Measurements from ENCODE around the gene RTP4. TPM values are rescaled to one million over a fixed set of nuclear protein-coding genes. Genes with fewer than 3 reads are reported as not detected.
A peak's percentile ranks its signal among the peaks of the same experiment; 100 is the strongest.
"Not testable (repeated sequence)": the region's sequence is repeated elsewhere in the genome, so short reads cannot be mapped to it uniquely, and the experiment has no call there.

Gene RTP4
- total and polyA plus RNA-seq, 4 donors: 1.1 to 3.5 (median 2.2) TPM

DNA sequence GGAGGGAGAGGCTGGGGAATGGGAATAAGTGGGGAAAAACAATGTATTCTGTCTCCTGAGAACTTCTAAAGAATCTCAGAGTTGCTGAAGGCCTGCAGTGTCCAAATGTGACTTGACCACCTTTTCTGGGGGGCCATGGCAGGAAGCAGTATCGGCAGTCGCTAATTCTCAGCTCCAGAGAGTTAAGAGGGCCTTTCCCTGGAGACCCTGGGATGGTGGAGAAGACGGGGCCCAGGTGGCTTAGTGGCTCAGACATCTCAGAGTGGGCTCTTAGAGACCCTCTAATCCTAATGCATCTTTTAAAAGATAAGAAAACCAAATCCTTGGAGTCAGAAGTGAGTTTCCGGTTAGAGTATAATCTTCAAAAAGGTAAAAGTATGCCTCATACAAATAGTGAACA, 15.1 kb downstream of the RTP4 start:
- Histone ChIP-seq H3K4me1 (ENCODE audit: control insufficient read depth in 1 of 2, insufficient read depth in 2 of 2, low read length in 2 of 2) (no peaks in the 10 kb centered on the region), H3K36me3 (ENCODE audit: control insufficient read depth in 1 of 2, insufficient read depth in 2 of 2, low read length in 1 of 2) (no peaks in the 10 kb centered on the region), H3K27me3 (ENCODE audit: control insufficient read depth in 1 of 2, insufficient read depth in 2 of 2, low read length in 1 of 2) (no peaks in the 10 kb centered on the region), H3K4me3 (ENCODE audit: low read length in 2 of 2) (no peak overlapping the region), H3K9me3 (ENCODE audit: control insufficient read depth, low read length) (no peaks in the 10 kb centered on the region), H3K27ac (ENCODE audit: low read depth in 1 of 2, low read length in 2 of 2) (no peak overlapping the region)
- intact Hi-C loops (cut with DNase I): no loop called here
- ATAC-seq (ENCODE audit: low FRiP score): no peak
- WGBS, 2 donors: 85 to 87% methylated on average over 4 of the region's 4 CpGs
- DNase-seq: no peak

DNA sequence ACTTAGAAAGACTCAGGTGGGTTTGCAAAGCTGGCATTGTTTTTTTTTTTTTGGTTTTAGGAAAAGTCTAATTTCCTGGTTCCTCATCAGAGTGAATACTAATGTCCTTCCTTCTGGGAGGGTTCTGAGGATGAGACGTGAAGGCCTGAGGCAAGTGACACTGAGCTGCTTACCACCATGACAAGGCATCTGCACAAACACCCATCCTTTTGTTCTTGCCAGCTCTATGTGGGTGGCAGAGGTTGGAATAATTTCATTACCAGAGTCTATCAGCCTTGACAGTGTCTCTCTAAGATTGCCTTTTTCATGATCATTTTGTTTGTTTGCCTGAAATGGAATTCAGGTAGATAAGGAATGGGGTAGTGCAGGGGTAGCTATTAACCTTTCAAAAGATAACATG, 17.1 kb downstream of the RTP4 start:
- no peak for DNase-seq
- Histone ChIP-seq H3K9me3 (ENCODE audit: control insufficient read depth, low read length) (no peaks in the 10 kb centered on the region), H3K27me3 (ENCODE audit: control insufficient read depth in 1 of 2, insufficient read depth in 2 of 2, low read length in 1 of 2) (no peaks in the 10 kb centered on the region), H3K36me3 (ENCODE audit: control insufficient read depth in 1 of 2, insufficient read depth in 2 of 2, low read length in 1 of 2) (no peaks in the 10 kb centered on the region), H3K27ac (ENCODE audit: low read depth in 1 of 2, low read length in 2 of 2) (no peak overlapping the region), H3K4me1 (ENCODE audit: control insufficient read depth in 1 of 2, insufficient read depth in 2 of 2, low read length in 2 of 2) (no peaks in the 10 kb centered on the region), H3K4me3 (ENCODE audit: low read length in 2 of 2) (no peak overlapping the region)
- intact Hi-C loops (cut with DNase I): no loop called here
- 79 to 88% methylated on average over 1 of the region's 1 CpG for WGBS, 2 donors
- no peak for ATAC-seq (ENCODE audit: low FRiP score)

DNA sequence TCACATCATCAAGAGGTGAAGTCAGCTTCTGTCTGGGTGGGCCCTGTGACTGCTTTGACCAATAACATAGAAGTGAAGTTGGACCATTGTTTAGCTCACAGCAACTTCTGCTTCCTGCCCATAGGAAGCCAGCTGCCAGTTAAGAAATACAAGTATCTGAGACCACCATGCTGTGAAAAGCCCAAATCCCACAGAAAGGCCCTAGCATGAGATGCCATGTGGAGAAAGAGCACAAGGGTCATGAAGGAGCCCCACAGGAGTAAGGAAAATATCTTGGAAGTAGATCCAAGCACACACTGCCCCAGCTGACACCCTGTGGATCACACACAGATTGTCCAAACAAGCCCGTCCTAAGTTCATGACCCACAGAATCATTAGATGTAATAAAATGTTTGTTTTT, 28.5 kb downstream of the RTP4 start:
- DNase-seq (no peak), ATAC-seq (ENCODE audit: low FRiP score) (no peak)
- 85 to 96% methylated on average over 1 of the region's 1 CpG for WGBS, 2 donors
- no peaks in the 10 kb centered on the region for H3K9me3 ChIP-seq (ENCODE audit: control insufficient read depth, low read length)
- intact Hi-C loops (cut with DNase I): no loop called here
- H3K36me3 ChIP-seq (ENCODE audit: control insufficient read depth in 1 of 2, insufficient read depth in 2 of 2, low read length in 1 of 2): no peaks in the 10 kb centered on the region
- H3K4me1 ChIP-seq (ENCODE audit: control insufficient read depth in 1 of 2, insufficient read depth in 2 of 2, low read length in 2 of 2): no peaks in the 10 kb centered on the region
- H3K27me3 ChIP-seq (ENCODE audit: control insufficient read depth in 1 of 2, insufficient read depth in 2 of 2, low read length in 1 of 2): no peaks in the 10 kb centered on the region
- H3K27ac ChIP-seq (ENCODE audit: low read depth in 1 of 2, low read length in 2 of 2): no peak overlapping the region
- no peak overlapping the region for H3K4me3 ChIP-seq (ENCODE audit: low read length in 2 of 2)

DNA sequence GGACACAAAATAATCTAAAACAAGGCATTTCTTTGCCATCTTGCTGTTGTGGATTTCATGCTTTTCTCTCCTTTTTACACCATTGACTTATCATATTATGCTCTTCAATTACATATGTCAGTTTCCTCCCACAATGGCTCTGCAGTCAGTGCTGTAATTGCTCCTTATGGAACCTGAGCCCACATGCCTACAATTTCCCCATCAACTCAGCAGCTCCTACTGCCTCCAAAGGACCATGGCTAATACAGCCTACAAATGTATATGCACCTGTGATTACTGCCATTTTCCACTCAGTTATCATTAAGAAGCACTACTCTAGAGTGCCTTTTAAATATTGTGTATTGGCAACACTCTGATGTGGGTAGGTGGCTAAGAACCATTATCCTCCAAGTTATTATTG, 30.8 kb downstream of the RTP4 start:
- intact Hi-C loops (cut with DNase I): no loop called here
- no peak for ATAC-seq (ENCODE audit: low FRiP score)
- DNase-seq: no peak
- H3K27me3 ChIP-seq (ENCODE audit: control insufficient read depth in 1 of 2, insufficient read depth in 2 of 2, low read length in 1 of 2): no peaks in the 10 kb centered on the region
- H3K27ac ChIP-seq (ENCODE audit: low read depth in 1 of 2, low read length in 2 of 2): no peak overlapping the region
- no peak overlapping the region for H3K4me3 ChIP-seq (ENCODE audit: low read length in 2 of 2)
- no peaks in the 10 kb centered on the region for H3K4me1 ChIP-seq (ENCODE audit: control insufficient read depth in 1 of 2, insufficient read depth in 2 of 2, low read length in 2 of 2)
- no peaks in the 10 kb centered on the region for H3K9me3 ChIP-seq (ENCODE audit: control insufficient read depth, low read length)
- H3K36me3 ChIP-seq (ENCODE audit: control insufficient read depth in 1 of 2, insufficient read depth in 2 of 2, low read length in 1 of 2): no peaks in the 10 kb centered on the region

DNA sequence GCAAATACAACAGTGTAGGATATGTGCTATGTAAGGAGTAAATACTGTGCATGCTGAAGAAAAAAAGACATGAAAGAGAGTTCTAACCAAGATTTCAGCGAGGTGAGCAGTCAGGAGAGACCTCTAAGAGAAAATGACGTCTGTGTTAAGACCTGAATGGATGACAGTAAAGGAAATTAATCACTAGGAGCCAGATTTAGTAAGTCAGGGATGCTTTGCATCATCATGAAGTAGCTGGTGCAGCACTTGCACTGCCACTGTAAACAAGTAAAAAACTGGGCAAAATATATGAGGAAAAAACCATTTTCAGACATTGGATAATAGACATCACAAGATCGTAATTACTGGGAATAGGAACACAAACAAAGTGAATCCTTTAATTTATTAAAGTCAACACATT, 32.6 kb downstream of the RTP4 start:
- ATAC-seq (ENCODE audit: low FRiP score): no peak
- Histone ChIP-seq H3K27me3 (ENCODE audit: control insufficient read depth in 1 of 2, insufficient read depth in 2 of 2, low read length in 1 of 2) (no peaks in the 10 kb centered on the region), H3K9me3 (ENCODE audit: control insufficient read depth, low read length) (no peaks in the 10 kb centered on the region), H3K27ac (ENCODE audit: low read depth in 1 of 2, low read length in 2 of 2) (no peak overlapping the region), H3K36me3 (ENCODE audit: control insufficient read depth in 1 of 2, insufficient read depth in 2 of 2, low read length in 1 of 2) (no peaks in the 10 kb centered on the region), H3K4me3 (ENCODE audit: low read length in 2 of 2) (no peak overlapping the region), H3K4me1 (ENCODE audit: control insufficient read depth in 1 of 2, insufficient read depth in 2 of 2, low read length in 2 of 2) (peaks cover 0 to 3% of the 10 kb centered on the region in 2 donors)
- 83 to 84% methylated on average over 3 of the region's 3 CpGs for WGBS, 2 donors
- intact Hi-C loops (cut with DNase I): no loop called here
- no peak for DNase-seq

DNA sequence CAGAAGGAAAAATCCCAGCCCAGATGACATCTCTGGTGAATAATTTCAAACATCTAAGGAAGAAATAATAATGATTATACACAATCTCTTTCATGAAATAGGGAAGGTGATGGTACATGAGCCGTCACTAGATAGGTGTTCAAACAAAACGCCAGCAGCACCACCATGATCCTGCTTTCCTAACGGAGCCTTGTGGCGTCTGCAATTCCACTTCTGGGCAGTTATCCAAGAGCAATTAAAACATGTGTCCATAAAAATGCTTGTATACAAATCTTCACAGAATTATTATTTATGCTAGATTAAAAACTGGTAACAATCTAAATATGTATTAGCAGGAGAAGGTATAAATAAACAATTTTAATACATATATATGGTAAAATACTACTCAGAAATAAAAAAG, 33.7 kb downstream of the RTP4 start:
- no peak for DNase-seq
- Histone ChIP-seq H3K27me3 (ENCODE audit: control insufficient read depth in 1 of 2, insufficient read depth in 2 of 2, low read length in 1 of 2) (no peaks in the 10 kb centered on the region), H3K36me3 (ENCODE audit: control insufficient read depth in 1 of 2, insufficient read depth in 2 of 2, low read length in 1 of 2) (no peaks in the 10 kb centered on the region), H3K9me3 (ENCODE audit: control insufficient read depth, low read length) (no peaks in the 10 kb centered on the region), H3K4me1 (ENCODE audit: control insufficient read depth in 1 of 2, insufficient read depth in 2 of 2, low read length in 2 of 2) (peaks cover 0 to 4% of the 10 kb centered on the region in 2 donors), H3K4me3 (ENCODE audit: low read length in 2 of 2) (no peak overlapping the region), H3K27ac (ENCODE audit: low read depth in 1 of 2, low read length in 2 of 2) (no peak overlapping the region)
- WGBS, 2 donors: 83 to 88% methylated on average over 4 of the region's 4 CpGs
- intact Hi-C loops (cut with DNase I): no loop called here
- ATAC-seq (ENCODE audit: low FRiP score): no peak

DNA sequence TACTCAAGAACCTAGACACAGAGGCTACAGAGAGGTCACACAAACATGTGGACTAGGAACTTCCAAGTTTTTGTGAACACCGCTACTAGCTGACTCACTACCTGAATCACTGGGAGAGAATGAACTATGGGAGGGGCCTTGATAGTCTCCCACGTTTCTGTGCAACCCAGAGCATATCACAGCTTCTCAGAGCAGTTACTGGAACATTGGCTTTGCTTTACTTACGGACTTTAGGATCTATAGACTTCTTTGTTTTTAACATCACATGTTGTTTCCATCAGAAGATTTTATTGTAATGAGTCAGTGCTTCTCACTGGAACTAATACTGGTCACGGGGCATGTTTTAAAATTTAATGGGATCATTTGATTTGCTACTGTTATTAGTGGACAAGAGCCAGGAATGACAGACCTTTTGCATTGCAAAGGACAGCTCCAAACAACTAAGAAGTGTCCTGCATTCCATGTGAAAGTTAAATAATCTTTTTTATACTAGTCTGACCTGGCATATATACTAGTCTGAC, 35.6 kb downstream of the RTP4 start:
- 8% methylated on average over 4 of the region's 4 CpGs for WGBS, 2 donors
- DNase-seq (no peak), ATAC-seq (ENCODE audit: low FRiP score) (peak; percentile 66)
- peaks cover 0 to 4% of the 10 kb centered on the region in 2 donors for H3K4me1 ChIP-seq (ENCODE audit: control insufficient read depth in 1 of 2, insufficient read depth in 2 of 2, low read length in 2 of 2)
- H3K27ac ChIP-seq (ENCODE audit: low read depth in 1 of 2, low read length in 2 of 2): no peak overlapping the region
- H3K27me3 ChIP-seq (ENCODE audit: control insufficient read depth in 1 of 2, insufficient read depth in 2 of 2, low read length in 1 of 2): no peaks in the 10 kb centered on the region
- H3K4me3 ChIP-seq (ENCODE audit: low read length in 2 of 2): no peak overlapping the region
- H3K36me3 ChIP-seq (ENCODE audit: control insufficient read depth in 1 of 2, insufficient read depth in 2 of 2, low read length in 1 of 2): no peaks in the 10 kb centered on the region
- intact Hi-C loops (cut with DNase I): no loop called here
- no peaks in the 10 kb centered on the region for H3K9me3 ChIP-seq (ENCODE audit: control insufficient read depth, low read length)

DNA sequence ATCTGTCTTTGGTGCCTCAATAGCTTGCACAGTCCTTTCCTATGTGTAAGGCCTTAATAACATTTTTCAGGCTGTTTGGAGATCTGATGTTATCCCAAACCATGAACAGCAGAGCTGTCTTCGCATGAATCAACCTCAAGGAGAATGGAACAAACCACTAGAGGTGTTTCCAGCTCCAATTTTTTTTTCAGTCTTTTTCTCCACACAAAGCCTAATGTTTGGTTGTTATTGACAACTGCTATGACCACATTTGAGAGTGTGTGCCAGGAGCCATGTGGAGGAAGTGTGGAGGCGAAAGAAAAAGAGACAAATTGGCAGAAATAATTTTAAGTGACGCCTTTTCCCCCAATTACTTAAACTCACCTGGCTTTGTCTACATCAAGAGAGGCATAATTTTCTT, 38.7 kb downstream of the RTP4 start:
- WGBS, 2 donors: 56% methylated on average over 3 of the region's 3 CpGs
- no peak for DNase-seq
- H3K27ac ChIP-seq (ENCODE audit: low read depth in 1 of 2, low read length in 2 of 2): no peak overlapping the region
- intact Hi-C loops (cut with DNase I): no loop called here
- no peaks in the 10 kb centered on the region for H3K27me3 ChIP-seq (ENCODE audit: control insufficient read depth in 1 of 2, insufficient read depth in 2 of 2, low read length in 1 of 2)
- no peak for ATAC-seq (ENCODE audit: low FRiP score)
- H3K9me3 ChIP-seq (ENCODE audit: control insufficient read depth, low read length): no peaks in the 10 kb centered on the region
- no peak overlapping the region for H3K4me3 ChIP-seq (ENCODE audit: low read length in 2 of 2)
- peaks cover 0 to 4% of the 10 kb centered on the region in 2 donors for H3K4me1 ChIP-seq (ENCODE audit: control insufficient read depth in 1 of 2, insufficient read depth in 2 of 2, low read length in 2 of 2)
- H3K36me3 ChIP-seq (ENCODE audit: control insufficient read depth in 1 of 2, insufficient read depth in 2 of 2, low read length in 1 of 2): no peaks in the 10 kb centered on the region

DNA sequence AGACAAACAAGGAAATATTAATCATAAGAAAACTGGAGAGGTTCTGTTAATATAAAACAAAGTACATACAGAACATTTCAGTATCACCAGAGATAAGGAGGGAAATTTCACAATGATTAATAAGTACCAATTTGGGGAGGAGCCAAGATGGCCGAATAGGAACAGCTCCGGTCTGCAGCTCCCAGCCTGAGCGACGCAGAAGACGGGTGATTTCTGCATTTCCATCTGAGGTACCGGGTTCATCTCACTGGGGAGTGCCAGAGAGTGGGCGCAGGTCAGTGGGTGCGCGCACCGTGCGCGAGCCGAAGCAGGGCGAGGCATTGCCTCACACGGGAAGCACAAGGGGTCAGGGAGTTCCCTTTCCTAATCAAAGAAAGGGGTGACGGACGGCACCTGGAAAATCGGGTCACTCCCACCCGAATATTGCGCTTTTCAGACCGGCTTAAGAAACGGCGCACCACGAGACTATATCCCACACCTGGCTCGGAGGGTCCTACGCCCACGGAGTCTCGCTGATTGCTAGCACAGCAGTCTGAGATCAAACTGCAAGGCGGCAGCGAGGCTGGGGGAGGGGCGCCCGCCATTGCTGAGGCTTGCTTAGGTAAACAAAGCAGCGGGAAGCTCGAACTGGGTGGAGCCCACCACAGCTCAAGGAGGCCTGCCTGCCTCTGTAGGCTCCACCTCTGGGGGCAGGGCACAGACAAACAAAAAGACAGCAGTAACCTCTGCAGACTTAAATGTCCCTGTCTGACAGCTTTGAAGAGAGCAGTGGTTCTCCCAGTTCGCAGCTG, 44.0 kb downstream of the RTP4 start:
- 45 to 70% methylated on average over 8 to 34 of the region's 35 CpGs for WGBS, 2 donors
- H3K27me3 ChIP-seq (ENCODE audit: control insufficient read depth in 1 of 2, insufficient read depth in 2 of 2, low read length in 1 of 2); H3K9me3 ChIP-seq (ENCODE audit: control insufficient read depth, low read length); H3K4me1 ChIP-seq (ENCODE audit: control insufficient read depth in 1 of 2, insufficient read depth in 2 of 2, low read length in 2 of 2); intact Hi-C loops (cut with DNase I); H3K36me3 ChIP-seq (ENCODE audit: control insufficient read depth in 1 of 2, insufficient read depth in 2 of 2, low read length in 1 of 2); H3K27ac ChIP-seq (ENCODE audit: low read depth in 1 of 2, low read length in 2 of 2); H3K4me3 ChIP-seq (ENCODE audit: low read length in 2 of 2); DNase-seq; ATAC-seq (ENCODE audit: low FRiP score): not testable (repeated sequence)

Data from aorta (tissue), 5 donors.